CD1c-positive myeloid dendritic cell (primary cell): Measurements from ENCODE around the gene PTOV1.

ENCODE experiments used
- DNase-seq: peaks from one replicate; pipeline ENCODE4 v3.0.0-alpha.2; 2016; ENCODE audit errors: extremely low spot score

Gene PTOV1

DNA sequence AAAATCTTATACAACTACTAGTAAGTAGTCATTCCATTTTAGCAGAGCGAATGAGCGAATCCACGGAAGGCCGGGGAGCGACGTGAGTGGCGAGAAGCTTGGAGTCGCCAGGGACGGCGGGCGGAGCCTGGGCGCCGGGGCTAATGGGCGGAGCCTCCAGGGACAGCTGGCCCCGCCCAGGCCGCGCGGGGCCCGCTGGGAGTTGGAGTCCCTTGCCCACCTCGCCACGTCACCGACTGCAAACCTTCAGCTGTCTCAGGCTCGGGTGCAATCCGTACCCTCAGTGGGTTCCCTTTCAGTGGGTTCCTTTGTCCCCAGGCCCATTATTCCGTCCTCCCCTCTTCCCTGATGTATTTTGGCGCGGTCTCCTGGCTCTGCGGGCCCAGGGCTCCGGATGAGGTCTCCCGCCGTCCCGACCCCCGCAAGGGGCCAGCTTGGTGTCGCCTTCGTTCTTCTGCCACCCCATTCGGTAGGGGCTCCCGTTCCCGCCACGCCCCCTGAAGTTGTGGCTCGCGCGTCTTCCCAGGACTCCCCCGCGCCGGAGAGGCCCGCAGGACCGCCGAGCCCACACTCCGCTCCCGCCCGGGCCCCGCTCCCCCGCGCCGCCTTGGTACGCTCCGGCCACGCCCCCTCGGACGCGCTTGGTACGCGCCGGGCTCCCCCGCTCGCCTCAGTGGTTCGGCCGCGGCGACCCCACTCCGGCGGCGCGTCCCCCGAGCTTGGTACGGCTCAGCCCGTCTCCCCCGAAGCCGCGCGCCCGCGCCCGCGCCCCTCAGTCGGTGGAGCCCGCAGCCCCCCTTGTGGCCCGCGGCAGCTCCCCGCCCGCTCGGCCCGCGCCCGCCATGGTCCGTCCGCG is at the start of gene PTOV1:
Gene PTOV1 (plus strand): TSS at position 673 of the 856 bp plus-strand sequence.
- DNase-seq, result peak; percentile 96

DNA sequence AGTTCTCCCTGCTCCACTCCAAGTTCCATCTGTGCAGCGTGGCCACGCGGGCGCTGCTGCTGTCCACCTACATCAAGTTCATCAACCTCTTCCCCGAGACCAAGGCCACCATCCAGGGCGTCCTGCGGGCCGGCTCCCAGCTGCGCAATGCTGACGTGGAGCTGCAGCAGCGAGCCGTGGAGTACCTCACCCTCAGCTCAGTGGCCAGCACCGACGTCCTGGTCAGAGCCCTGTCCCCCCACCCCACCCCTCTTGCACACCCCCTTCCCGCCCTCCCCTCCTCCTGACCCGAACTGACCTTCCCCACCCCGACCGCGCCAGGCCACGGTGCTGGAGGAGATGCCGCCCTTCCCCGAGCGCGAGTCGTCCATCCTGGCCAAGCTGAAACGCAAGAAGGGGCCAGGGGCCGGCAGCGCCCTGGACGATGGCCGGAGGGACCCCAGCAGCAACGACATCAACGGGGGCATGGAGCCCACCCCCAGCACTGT is 49.5 kb upstream of the PTOV1 start:
- no peak for DNase-seq

DNA sequence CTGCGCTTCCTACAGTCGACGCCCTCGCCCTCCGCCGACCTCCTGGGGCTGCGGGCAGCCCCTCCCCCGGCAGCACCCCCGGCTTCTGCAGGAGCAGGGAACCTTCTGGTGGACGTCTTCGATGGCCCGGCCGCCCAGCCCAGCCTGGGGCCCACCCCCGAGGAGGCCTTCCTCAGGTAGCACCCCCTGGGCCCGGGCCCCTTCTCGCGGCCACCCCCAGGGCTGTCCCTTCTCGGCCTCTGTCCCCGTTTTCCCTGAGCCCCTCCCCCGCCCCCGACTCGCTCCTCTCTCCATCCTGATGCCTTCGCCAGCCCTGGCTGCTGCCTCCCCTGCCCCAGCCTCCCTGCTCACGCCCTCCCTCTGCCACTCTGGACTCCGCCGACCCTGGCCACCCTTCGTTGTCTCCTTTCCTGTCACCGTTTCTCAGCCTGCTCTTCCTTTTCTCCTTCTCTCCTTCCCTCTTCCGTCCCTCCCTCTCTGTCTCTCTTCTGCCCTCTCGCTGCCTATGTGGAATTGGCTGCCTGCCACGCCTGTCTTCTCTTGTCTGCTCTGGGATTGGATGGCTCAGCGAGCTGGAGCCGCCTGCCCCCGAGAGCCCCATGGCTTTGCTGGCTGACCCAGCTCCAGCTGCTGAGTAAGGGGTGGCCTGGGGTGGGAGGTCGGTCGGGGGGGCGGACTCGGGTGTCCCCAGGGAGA is 48.8 kb upstream of the PTOV1 start:
- no peak for DNase-seq

DNA sequence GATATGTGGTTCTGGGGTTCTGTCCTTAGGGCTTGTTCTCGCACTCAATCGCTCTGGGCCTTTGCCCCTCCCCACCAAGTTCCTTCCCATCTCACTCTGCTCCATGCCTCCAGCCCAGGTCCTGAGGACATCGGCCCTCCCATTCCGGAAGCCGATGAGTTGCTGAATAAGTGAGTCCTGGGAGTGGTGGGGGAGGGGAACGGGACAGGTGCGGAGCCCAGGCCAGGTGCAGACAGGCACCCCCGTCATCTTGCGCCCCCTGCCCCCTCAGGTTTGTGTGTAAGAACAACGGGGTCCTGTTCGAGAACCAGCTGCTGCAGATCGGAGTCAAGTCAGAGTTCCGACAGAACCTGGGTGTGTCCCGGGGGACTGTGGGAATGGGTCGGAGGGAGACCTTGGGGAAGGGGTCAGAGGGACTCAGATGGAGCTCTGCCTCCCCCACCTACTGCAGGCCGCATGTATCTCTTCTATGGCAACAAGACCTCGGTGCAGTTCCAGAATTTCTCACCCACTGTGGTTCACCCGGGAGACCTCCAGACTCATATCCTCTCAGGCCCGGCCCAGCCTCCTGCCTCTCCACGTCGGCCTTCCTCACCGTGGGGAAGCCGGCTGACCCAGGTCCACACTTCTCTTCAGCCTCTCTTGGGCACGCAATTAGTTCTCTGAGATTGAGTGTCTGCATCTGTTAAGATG is 48.0 kb upstream of the PTOV1 start:
- DNase-seq, result no peak

DNA sequence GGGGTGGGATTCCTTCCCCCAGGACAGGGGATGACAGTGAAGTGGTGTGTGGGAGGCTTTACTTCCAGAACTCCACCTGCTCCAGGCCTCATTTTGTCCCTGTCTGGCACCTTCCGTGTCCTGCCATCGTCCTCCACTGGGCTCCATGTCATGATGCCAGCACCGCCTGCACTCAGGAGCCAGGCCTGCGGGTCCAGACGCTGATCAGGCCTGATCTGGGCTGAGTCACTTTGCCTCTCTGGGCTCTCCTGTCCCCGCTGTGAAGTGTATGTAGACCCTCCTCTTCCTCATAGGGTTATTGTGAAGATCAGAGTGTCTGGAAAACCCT is 47.5 kb upstream of the PTOV1 start:
- DNase-seq, result no peak

DNA sequence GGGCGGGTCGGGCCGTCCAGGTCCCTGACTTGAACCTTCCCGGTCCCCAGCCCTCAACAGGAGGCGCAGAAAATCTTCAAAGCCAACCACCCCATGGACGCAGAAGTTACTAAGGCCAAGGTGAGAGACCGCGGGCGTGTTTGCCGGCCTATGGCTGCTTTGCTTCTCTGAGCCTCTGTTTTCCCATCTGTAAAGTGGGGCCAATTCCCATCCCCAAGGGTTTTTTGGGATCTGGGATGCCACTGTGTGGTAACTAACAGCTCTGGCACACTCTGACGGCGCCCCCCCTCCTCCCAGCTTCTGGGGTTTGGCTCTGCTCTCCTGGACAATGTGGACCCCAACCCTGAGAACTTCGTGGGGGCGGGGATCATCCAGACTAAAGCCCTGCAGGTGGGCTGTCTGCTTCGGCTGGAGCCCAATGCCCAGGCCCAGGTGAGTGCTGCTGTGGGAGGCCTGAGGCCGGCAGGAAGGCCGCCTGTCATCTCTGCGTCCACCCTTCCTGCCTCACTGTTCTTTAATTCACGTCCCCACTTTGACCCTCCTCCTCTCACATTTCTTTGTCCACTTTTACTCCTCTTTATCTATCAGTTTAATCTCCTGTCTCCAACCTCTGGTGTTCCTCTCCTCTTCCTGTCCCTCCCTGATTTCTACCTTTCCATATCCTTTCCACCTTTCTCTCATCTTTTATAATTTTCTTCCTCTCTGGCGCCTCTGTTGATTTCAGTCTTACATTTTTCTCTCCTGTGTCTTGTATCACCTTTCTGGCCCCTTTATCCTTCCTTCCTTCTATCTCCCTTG is 44.9 kb upstream of the PTOV1 start:
- DNase-seq, result no peak

DNA sequence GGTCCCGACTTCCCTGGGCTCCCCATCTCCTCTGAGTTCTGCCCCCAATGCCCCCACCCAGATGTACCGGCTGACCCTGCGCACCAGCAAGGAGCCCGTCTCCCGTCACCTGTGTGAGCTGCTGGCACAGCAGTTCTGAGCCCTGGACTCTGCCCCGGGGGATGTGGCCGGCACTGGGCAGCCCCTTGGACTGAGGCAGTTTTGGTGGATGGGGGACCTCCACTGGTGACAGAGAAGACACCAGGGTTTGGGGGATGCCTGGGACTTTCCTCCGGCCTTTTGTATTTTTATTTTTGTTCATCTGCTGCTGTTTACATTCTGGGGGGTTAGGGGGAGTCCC is 44.4 kb upstream of the PTOV1 start:
- DNase-seq, result no peak

DNA sequence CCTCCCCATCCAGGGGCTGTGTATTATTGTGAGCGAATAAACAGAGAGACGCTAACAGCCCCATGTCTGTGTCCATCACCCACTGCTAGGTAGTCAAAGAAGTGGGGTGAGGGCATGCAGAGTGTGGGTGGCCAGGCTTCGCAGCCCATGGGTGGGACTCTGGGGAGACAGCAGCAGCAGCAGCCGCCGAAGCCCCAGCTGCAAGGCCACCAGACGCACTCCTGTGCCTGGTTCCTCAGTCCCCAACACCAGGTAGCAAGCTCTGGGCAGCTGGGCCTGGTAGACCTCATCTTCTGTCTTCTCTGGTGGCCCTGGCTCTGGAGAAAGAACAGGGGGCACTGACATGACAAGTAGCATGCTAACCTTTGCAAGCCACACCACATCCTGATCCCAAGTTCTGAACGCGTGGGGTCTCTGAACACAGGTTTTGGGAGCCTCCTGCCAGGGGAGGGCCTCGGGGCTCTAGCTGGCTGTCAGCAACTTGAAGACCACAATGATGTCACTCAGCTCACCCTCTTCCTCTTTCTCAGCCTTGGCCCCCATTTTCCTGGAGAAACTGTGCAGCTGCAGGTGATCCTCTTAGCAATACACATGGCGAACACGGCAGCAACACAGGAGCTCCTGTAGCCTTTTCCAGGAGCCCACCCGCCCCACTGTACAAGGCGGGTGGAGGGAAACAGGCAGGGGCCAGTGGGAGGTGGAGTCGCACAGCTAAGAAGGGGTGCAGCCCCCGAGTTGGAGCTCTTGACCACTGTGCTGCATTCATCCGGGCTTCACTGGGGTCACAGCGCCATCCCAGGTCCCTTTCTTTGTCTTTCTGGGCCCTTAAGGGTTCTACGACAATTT is 43.7 kb upstream of the PTOV1 start:
- peak; percentile 45 for DNase-seq

DNA sequence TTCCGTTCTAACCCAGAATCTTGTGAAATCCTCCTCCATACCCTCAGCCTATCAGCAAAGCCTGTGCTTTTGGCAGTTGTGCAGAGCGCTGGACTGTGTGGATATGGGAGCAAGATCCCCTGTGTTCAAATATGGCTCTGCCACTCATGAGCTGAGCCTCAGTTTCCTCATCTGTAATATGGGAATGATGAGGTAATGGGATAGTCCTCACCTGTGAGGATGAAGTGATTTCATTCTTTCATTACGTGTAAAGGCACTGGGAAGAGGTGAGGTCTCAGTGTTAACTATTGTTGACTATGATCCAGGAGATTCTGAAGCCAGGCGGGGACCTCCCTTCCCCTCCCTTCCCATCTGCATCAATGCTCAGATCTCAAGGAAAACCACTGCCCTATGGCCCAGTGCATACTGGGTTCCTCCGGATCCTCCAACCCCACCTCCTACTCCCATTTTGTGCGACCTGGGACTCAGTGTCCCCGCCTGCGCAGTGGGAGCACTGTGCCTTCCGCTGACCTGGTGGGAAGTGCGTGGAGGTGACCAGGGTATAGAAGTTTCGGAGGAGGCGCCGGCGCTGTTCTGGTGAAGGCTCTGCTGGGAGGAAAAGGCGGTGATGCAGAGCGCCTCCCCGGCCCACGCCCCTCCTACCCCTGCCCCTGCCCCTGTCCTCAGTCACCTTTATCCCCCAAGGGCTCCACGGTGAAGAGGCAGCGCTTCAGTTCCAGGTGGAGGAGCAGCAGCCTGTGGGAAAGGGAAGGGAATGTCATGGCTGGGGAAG is 42.9 kb upstream of the PTOV1 start:
- no peak for DNase-seq

DNA sequence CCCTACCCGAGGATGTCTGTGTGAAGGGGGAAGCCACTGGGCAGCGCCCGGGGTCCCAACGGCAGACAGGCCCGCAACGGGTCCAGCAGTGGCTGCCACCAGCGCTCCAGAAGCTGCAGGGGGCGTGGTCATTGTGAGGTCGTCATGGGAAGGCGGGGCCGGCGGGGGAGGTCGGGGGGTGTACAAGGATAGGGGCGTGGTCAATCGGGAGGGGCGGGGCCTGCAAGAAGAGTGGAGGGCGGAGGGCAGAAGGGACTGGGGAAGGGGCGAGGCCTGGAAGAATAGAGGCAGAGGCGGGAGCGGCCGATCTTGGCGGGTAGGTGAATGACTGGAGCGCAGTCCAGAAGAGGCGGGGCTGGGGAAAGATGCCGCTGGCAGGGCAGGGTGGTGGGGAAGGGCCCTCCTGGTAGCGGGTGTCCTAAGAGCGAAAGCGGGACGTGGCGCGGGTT is 42.2 kb upstream of the PTOV1 start:
- DNase-seq, result peak; percentile 86

DNA sequence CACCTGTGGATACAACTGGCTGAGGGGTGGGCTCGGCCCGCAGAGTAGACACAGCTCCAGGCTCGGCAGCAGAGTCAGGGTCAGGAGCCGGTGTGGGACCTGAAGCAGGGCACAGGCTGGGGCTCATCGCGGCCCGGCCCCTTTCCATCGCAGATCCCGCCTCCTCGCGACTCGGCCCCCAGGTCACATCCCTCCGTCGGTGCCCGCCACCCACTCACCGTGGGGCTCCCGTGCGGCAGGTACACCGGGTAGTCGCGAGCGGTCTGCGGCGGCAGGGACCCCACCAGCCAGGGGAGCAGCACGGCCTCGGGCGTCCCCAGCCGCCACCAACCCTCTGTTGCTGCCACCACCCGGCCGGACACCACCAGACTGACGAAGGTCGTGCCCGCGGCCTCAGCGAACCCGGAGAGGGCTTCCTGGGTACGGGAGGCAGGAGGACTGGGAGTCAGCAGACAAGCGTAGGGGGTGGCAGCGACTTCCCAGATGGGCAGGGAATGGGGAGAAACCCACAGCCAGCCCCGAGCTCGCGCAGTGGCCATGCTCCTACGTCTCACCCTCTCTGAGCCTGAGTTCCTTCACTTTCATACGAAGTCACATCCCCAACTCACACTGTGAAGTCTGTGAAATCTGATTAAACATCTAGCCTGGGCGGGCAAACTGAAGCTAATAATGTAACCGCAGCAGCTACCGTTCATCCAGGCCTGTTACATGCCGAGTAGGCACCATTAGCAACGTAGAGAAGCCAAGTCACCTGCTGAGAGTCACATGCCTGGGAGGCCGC is 41.6 kb upstream of the PTOV1 start:
- peak; percentile 66 for DNase-seq

DNA sequence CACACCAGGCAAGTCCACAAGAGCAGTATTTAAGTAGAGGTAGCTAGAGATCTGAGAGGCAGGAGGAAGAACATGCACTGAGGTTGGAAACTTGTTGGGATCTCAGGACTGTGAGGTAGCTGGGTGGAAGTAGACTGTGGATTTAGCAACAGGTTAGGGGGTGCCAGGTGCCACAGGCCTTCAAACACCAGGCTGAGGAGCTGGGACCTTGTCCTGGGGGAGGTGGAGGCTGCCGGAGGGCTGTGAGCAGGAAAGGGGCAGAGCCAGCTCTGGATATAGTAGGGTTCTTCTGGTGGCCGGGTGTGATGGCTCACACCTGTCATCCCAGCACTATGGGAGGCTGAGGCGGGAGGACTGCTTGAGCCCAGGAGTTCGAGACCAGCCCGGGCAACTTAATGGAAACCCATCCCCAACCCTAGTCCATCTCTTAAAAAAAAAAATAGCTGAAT is 41.0 kb upstream of the PTOV1 start:
- no peak for DNase-seq

DNA sequence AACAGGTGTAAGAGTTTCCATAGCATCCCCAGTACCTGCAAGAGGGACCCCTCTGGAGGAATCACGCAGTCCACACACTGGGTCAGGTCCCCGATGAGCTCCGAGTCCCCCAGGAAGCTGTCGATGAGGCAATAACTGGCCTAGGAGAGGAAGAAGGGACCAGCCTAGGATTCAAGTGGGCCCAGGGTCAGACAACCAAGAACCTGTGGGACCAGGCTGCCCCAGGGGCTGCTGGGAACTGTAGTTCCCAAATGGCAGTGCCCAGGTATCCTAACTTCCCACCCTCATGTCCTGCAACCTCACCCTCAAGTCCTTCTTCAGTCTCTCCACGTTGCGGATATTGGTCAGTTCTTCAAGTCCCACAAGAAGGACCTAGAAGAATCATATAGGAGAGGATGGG is 39.6 kb upstream of the PTOV1 start:
- DNase-seq, result no peak

DNA sequence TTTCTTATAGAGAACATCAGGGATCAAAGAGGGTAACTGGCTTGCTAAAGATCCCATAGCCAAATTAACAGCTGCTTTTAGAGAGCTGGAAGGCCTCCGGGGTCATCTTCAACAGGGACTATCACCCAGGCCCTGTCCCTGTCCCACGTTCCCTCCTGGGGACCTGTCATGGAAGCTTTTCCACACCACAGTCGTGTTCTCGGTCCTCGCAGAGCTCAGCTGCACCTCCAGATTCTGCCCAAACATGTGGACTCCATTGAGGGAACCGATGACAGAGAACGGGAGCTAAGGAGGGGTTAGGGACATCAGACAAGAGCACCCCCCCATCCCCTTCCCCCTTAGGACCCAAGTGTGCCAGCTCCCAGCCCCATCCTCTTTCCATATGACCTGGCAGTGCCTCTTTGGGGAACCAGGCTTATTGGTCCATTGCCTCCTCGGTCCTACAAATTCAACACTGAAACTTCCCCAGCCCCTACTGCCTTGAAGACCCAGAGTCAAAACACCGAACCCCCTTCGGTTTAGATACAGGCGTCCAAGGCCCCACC is 38.4 kb upstream of the PTOV1 start:
- DNase-seq, result peak; percentile 12

DNA sequence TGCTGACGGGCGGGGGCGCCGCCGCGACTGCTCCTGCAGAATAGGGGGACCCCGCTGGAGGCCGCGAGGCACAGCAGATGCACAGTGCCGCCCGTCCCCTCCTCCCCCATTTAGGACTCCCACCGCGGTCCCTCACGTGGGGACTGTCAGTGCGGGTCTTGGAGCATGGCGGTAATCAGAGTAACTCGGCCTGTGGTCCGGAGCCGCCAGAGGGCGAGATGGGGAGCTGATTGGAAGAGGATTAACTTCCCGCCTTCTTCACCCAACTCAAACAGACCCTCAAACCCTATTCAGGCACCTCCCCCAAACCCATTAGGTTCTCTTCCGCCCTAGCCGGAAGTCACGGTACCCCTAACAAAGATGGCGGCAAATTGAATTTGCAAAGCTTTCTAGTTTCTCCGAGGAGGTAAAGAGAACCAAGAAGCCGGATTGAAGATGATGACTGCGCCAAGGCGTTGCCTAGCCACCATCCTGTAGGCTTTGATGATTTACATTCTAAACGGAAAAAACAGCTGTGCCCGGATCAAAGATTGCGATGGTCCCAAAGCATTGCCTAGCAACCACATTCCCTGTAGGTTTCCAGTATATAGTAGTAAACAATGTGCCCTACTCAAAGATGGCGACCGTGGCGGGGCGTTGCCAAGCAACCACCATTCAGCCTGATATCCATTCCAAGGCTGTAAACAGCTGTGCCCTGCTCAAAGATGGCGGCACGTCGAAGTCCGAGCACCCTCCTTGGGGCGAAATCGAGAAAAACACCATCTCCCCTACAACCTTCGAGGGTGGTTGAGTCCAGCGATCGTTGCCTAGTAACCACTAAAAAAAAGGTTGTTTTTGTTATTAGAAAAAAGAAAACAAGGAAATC is 37.7 kb upstream of the PTOV1 start, which contains the start of gene FUZ:
Gene FUZ (minus strand): TSS at position 296 of the 865 bp plus-strand sequence. CDS start 186 bp downstream, at position 110.
- DNase-seq, result peak; percentile 98

DNA sequence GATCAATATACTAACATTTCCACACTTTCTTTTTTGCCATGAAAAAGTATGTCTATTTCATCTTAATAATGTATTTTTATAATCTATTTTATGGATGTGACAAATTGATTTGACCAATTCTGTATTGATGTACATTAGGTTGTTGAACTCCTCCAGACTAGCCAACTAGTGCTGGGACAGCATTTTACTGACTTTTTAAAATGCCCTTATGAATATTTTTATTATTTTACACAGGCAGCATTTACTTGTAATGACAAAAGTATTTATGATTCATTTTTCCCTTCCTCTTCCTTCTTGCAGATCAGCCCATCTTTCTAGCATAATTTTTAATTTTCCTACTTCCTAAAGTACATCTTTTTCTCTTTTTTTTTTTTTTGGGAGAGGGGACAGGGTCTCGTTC is 36.9 kb upstream of the PTOV1 start:
- DNase-seq, result peak; percentile 21

DNA sequence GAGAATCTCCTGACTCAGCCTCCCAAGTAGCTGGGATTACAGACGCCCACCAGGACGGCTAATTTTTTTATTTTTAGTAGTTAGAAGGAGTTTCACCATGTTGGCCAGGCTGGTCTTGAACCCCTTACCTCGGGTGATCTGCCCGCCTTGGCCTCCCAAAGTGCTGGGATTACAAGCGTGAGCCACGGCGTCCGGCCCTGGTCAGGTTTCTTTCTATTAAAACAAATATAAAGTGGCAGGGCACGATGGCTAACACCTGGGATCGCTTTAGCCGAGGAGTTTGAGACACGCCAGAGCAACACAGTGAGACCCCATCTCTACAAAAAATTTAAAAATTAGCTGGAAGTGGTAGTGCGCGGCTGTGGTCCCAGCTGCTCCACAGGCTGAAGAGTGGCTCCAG is 34.4 kb upstream of the PTOV1 start:
- no peak for DNase-seq
